22Rv1 (cell line): Measurements from ENCODE around the gene NT5DC4.

ENCODE experiments used
- ZFX ChIP-seq: fragments of 450-650 bp; IDR thresholded peaks from 2 replicates; pipeline ENCODE4 v1.6.1; 2017; ENCODE audit warnings: antibody characterized with exemption, borderline replicate concordance
- TF ChIP-seq, protein P1 (sequence below): fragments of 450-650 bp; IDR thresholded peaks from 2 replicates; pipeline ENCODE4 v1.5.1; 2017; ENCODE audit warnings: mild to moderate bottlenecking

DNA sequence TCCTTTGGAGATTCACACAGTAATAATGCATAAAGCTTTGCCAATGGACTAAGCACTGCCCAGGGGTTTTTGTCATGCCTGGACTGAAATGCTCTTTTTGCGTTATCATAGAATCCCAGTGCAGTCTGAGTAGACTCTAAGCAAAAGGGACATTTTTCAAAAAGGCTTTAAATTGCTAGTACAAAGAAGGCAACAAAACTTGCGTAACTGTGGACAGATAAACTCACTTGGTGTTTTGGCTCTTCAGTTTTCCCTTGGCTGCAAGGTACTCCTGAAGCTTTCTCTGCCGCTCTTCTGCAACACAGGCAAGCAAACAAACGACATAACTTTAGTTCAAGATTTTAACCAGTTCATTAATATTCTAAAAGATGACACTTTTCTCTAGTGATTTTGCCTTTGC, 41.5 kb downstream of the NT5DC4 start:
- TF ChIP-seq, protein P1, sequence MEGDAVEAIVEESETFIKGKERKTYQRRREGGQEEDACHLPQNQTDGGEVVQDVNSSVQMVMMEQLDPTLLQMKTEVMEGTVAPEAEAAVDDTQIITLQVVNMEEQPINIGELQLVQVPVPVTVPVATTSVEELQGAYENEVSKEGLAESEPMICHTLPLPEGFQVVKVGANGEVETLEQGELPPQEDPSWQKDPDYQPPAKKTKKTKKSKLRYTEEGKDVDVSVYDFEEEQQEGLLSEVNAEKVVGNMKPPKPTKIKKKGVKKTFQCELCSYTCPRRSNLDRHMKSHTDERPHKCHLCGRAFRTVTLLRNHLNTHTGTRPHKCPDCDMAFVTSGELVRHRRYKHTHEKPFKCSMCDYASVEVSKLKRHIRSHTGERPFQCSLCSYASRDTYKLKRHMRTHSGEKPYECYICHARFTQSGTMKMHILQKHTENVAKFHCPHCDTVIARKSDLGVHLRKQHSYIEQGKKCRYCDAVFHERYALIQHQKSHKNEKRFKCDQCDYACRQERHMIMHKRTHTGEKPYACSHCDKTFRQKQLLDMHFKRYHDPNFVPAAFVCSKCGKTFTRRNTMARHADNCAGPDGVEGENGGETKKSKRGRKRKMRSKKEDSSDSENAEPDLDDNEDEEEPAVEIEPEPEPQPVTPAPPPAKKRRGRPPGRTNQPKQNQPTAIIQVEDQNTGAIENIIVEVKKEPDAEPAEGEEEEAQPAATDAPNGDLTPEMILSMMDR, result no peak
- TF ChIP-seq ZFX, result no peak
